Upper lobe of left lung (tissue), 4 donors: ENCODE data around the gene SVEP1.

Source experiments
- POLR2A ChIP-seq, 4 donors: fragments of 450-650 bp; IDR thresholded peaks; one replicate each; pipeline ENCODE4 v1.5.1; 2016 to 2017; ENCODE audit warnings: antibody characterized with exemption in 4 of 4, mild to moderate bottlenecking in 2 of 4
- POLR2AphosphoS5 ChIP-seq, 2 donors: sonication (generic); formaldehyde crosslinking; IDR thresholded peaks; one replicate each; pipeline ENCODE4 v1.5.1; 2017; ENCODE audit warnings: antibody characterized with exemption in 2 of 2
- TF ChIP-seq, protein P1 (sequence below), 6 experiments: fragments of 450-650 bp in 4 of 6; fragments of 200-600 bp in 2 of 6; sonication (generic) in 2 of 6; IDR thresholded peaks; one replicate each; pipeline ENCODE4 v1.5.1; 2016 to 2019; ENCODE audit warnings: antibody characterized with exemption in 6 of 6

DNA sequence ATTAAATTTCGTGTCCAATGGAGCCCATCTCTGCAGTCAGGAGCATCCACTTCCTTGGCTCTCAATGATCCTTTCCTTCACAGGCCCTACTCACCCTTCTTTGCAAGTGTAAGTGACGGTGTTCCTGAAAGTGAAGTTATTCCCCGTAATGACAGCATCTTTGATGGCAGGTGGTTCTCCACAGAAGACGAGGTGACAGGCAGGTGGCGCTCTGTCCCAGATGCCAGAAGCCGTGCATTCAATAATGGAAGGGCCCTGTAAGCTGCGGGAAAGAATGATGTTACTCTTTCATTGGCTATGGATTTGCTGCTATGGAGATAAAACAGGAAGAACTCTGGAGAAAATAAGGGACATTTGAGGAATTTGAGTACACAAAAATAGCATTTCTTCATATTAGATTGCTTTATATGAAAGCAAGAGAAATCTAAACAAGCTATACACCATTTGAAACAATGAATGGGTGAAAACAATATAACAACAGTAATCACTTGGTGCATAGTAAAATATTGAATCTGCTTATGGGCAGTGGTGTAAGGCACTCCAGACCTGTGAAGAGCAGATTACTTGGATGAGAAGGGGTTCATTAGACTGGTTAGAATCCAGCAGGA, 151.9 kb downstream of the SVEP1 start:
- TF ChIP-seq, protein P1, sequence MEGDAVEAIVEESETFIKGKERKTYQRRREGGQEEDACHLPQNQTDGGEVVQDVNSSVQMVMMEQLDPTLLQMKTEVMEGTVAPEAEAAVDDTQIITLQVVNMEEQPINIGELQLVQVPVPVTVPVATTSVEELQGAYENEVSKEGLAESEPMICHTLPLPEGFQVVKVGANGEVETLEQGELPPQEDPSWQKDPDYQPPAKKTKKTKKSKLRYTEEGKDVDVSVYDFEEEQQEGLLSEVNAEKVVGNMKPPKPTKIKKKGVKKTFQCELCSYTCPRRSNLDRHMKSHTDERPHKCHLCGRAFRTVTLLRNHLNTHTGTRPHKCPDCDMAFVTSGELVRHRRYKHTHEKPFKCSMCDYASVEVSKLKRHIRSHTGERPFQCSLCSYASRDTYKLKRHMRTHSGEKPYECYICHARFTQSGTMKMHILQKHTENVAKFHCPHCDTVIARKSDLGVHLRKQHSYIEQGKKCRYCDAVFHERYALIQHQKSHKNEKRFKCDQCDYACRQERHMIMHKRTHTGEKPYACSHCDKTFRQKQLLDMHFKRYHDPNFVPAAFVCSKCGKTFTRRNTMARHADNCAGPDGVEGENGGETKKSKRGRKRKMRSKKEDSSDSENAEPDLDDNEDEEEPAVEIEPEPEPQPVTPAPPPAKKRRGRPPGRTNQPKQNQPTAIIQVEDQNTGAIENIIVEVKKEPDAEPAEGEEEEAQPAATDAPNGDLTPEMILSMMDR (IDR thresholded peaks at IDR 0.05), result peak in 1 of 6 experiments; percentile 10
- TF ChIP-seq POLR2AphosphoS5 (IDR thresholded peaks at IDR 0.05), result no peak
- TF ChIP-seq POLR2A (IDR thresholded peaks at IDR 0.05), result no peak
